Measurements from ENCODE around the gene MBD1. TPM values are rescaled to one million over a fixed set of nuclear protein-coding genes. Genes with fewer than 3 reads are reported as not detected.
A peak's percentile ranks its signal among the peaks of the same experiment; 100 is the strongest.

The MBD1 gene
- total RNA-seq, 2 donors from 2014 or later: 47.9 to 77.1 TPM

GRCh38 chr18:50307738-50308470, 26.6 kb upstream of the MBD1 start:
- Histone ChIP-seq H3K4me1 (peaks cover 0 to 6% of the 10 kb centered on the region in 2 donors), H3K4me3 (peak overlapping the region; percentile 24 to 48), H3K27me3 (no peaks in the 10 kb centered on the region), H3K27ac (peak overlapping the region in 1 of 2 donors; percentile 49), H3K36me3 (no peaks in the 10 kb centered on the region), H3K9me3 (no peaks in the 10 kb centered on the region)
- no peak for TF ChIP-seq CTCF (IDR thresholded peaks at IDR 0.05)
- DNase-seq (ENCODE audit: low spot score): peak; percentile 90

GRCh38 chr18:50307400-50307737, 26.0 kb upstream of the MBD1 start:
- Histone ChIP-seq H3K9me3 (no peaks in the 10 kb centered on the region), H3K27me3 (no peaks in the 10 kb centered on the region), H3K4me1 (peaks cover 0 to 6% of the 10 kb centered on the region in 2 donors), H3K36me3 (no peaks in the 10 kb centered on the region), H3K4me3 (peak overlapping the region; percentile 24 to 48), H3K27ac (no peak overlapping the region)
- DNase-seq (ENCODE audit: low spot score): no peak
- no peak for TF ChIP-seq CTCF (IDR thresholded peaks at IDR 0.05)

- TF ChIP-seq CTCF (IDR thresholded peaks at IDR 0.05): no peak
- Histone ChIP-seq H3K27ac (no peak overlapping the region), H3K27me3 (no peaks in the 10 kb centered on the region), H3K4me1 (peaks cover 0 to 6% of the 10 kb centered on the region in 2 donors), H3K36me3 (no peaks in the 10 kb centered on the region), H3K9me3 (no peaks in the 10 kb centered on the region), H3K4me3 (peak overlapping the region in 1 of 2 donors; percentile 48)
- no peak for DNase-seq (ENCODE audit: low spot score)
Observed at GRCh38 chr18:50306944-50307343, 25.6 kb upstream of the MBD1 start.

GRCh38 chr18:50301074-50301473, 19.8 kb upstream of the MBD1 start:
- no peaks in the 10 kb centered on the region for H3K9me3 ChIP-seq
- no peak overlapping the region for H3K4me3 ChIP-seq
- H3K36me3 ChIP-seq: no peaks in the 10 kb centered on the region
- H3K27ac ChIP-seq: no peak overlapping the region
- TF ChIP-seq CTCF (IDR thresholded peaks at IDR 0.05): no peak
- no peak for DNase-seq (ENCODE audit: low spot score)
- peaks cover 0 to 11% of the 10 kb centered on the region in 2 donors for H3K27me3 ChIP-seq
- peaks cover 0 to 8% of the 10 kb centered on the region in 2 donors for H3K4me1 ChIP-seq

GRCh38 chr18:50299626-50300388, 18.5 kb upstream of the MBD1 start:
- Histone ChIP-seq H3K4me1 (peaks cover 0 to 8% of the 10 kb centered on the region in 2 donors), H3K27me3 (peaks cover 0 to 11% of the 10 kb centered on the region in 2 donors), H3K4me3 (no peak overlapping the region), H3K27ac (no peak overlapping the region), H3K9me3 (no peaks in the 10 kb centered on the region), H3K36me3 (no peaks in the 10 kb centered on the region)
- no peak for TF ChIP-seq CTCF (IDR thresholded peaks at IDR 0.05)
- DNase-seq (ENCODE audit: low spot score): no peak
